ENCODE data around the gene DNAJC19. TPM values are rescaled to one million over a fixed set of nuclear protein-coding genes. Genes with fewer than 3 reads are reported as not detected.

DNAJC19 gene
- total RNA-seq: 25.2 and 27.4 TPM in 2 replicates

DNA sequence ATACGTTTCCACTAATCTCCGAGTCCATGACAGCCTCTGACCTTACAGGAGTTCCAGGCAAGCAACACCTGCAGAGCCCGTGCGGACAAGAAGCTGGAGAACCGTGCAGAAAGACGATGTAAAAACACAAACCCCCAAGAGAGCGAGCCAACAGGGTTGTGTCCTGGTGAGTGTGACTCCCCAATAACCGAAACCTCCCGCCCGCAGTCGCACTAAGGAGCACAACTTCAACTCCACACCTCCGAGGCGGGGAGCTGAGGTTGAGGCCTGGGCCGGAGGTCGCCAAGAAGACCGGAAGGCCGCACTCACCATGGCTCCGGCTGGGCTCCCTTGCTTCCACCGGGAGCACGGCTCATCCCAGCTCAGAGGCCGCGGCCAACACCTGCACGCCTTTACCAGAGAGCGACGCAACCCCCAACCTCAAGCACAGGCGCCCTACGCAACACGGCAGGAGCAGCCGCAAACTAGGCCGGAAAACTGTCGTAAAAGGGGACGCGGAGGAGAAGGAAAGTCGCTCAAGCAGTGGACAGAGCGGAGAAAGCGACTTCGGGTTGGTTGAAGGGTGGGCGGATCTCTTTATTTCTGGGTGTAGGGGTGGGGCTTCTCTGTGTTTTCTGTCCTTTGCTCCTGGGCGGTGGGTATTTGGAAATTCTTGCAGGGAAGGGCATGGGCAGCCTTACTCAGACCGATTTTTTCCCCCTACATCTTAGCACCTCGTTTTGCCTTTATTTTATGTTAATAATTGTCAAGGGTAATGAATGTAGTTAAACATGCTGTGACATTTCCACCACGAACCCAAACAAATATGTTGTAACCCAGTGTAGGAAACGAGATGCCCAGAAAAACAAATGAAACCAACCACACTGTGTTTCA, at the start of gene DNAJC19:
TSS of gene DNAJC19 (minus strand) at position 446 of the 873 bp plus-strand sequence. CDS start at position 312, 134 bp downstream.
- Histone ChIP-seq H3K4me3 (ENCODE audit: low read depth, low read length) (peak within 1 kb of the TSS; percentile 78), H3K36me3 (ENCODE audit: control insufficient read depth, insufficient read depth, low read length) (peaks cover 5% of the 10 kb centered on the region), H3K27me3 (ENCODE audit: control insufficient read depth, insufficient read depth, low read length) (no peaks in the 10 kb centered on the region)
- FAIRE-seq (no peak), DNase-seq (ENCODE audit: low read depth) (peak; percentile 92)
- TF ChIP-seq, protein P1, sequence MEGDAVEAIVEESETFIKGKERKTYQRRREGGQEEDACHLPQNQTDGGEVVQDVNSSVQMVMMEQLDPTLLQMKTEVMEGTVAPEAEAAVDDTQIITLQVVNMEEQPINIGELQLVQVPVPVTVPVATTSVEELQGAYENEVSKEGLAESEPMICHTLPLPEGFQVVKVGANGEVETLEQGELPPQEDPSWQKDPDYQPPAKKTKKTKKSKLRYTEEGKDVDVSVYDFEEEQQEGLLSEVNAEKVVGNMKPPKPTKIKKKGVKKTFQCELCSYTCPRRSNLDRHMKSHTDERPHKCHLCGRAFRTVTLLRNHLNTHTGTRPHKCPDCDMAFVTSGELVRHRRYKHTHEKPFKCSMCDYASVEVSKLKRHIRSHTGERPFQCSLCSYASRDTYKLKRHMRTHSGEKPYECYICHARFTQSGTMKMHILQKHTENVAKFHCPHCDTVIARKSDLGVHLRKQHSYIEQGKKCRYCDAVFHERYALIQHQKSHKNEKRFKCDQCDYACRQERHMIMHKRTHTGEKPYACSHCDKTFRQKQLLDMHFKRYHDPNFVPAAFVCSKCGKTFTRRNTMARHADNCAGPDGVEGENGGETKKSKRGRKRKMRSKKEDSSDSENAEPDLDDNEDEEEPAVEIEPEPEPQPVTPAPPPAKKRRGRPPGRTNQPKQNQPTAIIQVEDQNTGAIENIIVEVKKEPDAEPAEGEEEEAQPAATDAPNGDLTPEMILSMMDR (IDR thresholded peaks at IDR 0.05; ENCODE audit: insufficient read depth, low read length, severe bottlenecking): no peak

DNA sequence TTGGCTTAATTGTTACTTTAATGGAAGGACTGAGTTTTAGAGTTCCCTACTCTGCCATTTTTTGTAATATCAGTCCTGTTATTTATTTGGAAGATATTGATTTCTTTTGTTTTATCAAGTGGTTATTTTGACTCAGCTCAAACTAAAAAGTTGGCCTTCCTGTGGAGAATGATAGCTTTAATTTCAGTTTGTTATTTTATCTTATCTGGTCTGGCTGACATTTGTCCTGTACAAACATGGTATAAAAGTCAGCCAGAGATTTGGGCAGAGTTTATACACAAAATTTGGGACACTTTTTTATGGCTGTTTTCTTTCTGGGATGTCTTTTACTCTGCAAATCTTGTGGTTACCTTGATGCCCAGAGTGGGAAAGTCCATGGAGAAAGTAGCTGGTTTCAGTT, 41.4 kb upstream of the DNAJC19 start:
- H3K4me3 ChIP-seq (ENCODE audit: low read depth, low read length): no peak overlapping the region
- TF ChIP-seq, protein P1 (IDR thresholded peaks at IDR 0.05; ENCODE audit: insufficient read depth, low read length, severe bottlenecking): no peak
- H3K36me3 ChIP-seq (ENCODE audit: control insufficient read depth, insufficient read depth, low read length): no peaks in the 10 kb centered on the region
- H3K27me3 ChIP-seq (ENCODE audit: control insufficient read depth, insufficient read depth, low read length): no peaks in the 10 kb centered on the region
- DNase-seq (ENCODE audit: low read depth) (no peak), FAIRE-seq (no peak)

DNA sequence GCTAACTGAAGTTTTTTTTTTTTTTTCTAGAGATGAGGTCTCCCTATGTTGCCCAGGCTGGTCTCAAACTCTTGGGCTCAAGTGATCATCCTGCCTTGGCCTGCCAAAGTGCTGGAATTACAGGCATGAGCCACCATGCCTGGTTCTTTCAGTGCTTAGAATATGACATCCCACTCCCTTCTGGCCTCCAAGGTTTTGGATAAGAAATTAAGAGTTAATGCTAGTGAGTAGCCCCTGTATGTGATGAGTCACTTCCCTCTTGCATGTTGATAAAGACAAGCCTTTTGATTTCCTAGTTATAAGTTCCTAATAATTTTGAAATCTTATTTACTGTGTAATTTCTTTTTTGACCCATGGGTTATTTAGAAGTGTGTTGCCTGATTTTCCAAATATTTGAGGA, 35.7 kb upstream of the DNAJC19 start:
- Histone ChIP-seq H3K27me3 (ENCODE audit: control insufficient read depth, insufficient read depth, low read length) (no peaks in the 10 kb centered on the region), H3K4me3 (ENCODE audit: low read depth, low read length) (no peak overlapping the region), H3K36me3 (ENCODE audit: control insufficient read depth, insufficient read depth, low read length) (no peaks in the 10 kb centered on the region)
- TF ChIP-seq, protein P1 (IDR thresholded peaks at IDR 0.05; ENCODE audit: insufficient read depth, low read length, severe bottlenecking): no peak
- DNase-seq (ENCODE audit: low read depth) (no peak), FAIRE-seq (no peak)

DNA sequence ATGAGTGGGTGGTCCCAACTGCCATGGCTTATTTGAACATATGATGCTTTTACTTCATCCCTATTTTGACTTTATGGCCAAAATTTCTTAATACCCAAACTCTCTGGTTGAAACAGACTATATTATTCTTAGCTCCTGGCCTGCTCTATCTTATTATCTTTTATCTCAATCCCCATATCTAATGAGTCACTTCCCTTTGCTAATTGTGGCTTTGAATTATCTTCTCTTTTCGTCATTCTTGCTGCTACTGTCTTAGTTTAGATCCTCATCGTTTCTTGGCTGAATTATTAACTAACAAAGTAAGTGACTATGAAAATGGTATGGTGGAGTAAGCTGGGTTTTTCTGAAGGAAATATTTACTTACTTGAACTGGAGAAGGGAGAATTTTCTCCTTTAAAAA, 28.2 kb upstream of the DNAJC19 start:
- no peaks in the 10 kb centered on the region for H3K36me3 ChIP-seq (ENCODE audit: control insufficient read depth, insufficient read depth, low read length)
- FAIRE-seq (no peak), DNase-seq (ENCODE audit: low read depth) (no peak)
- TF ChIP-seq, protein P1 (IDR thresholded peaks at IDR 0.05; ENCODE audit: insufficient read depth, low read length, severe bottlenecking): no peak
- H3K4me3 ChIP-seq (ENCODE audit: low read depth, low read length): no peak overlapping the region
- H3K27me3 ChIP-seq (ENCODE audit: control insufficient read depth, insufficient read depth, low read length): no peaks in the 10 kb centered on the region

DNA sequence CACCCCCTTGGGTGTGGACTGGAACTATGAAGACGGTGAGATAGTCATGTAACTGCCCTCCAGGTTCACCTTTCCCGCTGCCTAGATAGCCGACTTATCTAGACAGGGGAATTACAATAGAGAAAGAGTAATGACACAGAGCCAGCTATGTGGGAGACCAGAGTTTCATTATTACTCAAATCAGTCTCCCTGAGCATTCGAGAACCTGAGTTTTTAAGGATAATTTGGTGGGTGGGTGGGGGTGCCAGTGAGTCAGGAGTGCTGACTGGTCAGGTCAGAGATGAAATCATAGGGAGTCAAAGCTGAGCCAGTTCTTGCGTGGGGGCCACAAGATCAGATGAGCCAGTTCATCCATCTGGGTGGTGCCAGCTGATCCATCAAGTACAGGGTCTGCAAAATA, 19.7 kb upstream of the DNAJC19 start:
- no peaks in the 10 kb centered on the region for H3K36me3 ChIP-seq (ENCODE audit: control insufficient read depth, insufficient read depth, low read length)
- FAIRE-seq: no peak
- TF ChIP-seq, protein P1 (IDR thresholded peaks at IDR 0.05; ENCODE audit: insufficient read depth, low read length, severe bottlenecking): no peak
- DNase-seq (ENCODE audit: low read depth): no peak
- no peak overlapping the region for H3K4me3 ChIP-seq (ENCODE audit: low read depth, low read length)
- H3K27me3 ChIP-seq (ENCODE audit: control insufficient read depth, insufficient read depth, low read length): no peaks in the 10 kb centered on the region

Measured in bronchial epithelial cell (primary cell).